Forelimb muscle (tissue), 1 donor: ENCODE measurements around the gene PPEF2. TPM values are rescaled to one million over a fixed set of nuclear protein-coding genes. Genes with fewer than 3 reads are reported as not detected.

Source experiments
- DNase-seq: peaks from one replicate; pipeline ENCODE4 v3.0.0-alpha.2; 2013; ENCODE audit warnings: low read depth
- polyA plus RNA-seq: library from polyadenylated mRNA; unstranded; fragments of 120-200 nt; gene quantifications from one replicate; pipeline ENCODE4 v1.2.1, GENCODE V29; 2013; ENCODE audit not compliant: insufficient read length

Gene PPEF2
- polyA plus RNA-seq, 1 donor = 0.30 TPM

DNA sequence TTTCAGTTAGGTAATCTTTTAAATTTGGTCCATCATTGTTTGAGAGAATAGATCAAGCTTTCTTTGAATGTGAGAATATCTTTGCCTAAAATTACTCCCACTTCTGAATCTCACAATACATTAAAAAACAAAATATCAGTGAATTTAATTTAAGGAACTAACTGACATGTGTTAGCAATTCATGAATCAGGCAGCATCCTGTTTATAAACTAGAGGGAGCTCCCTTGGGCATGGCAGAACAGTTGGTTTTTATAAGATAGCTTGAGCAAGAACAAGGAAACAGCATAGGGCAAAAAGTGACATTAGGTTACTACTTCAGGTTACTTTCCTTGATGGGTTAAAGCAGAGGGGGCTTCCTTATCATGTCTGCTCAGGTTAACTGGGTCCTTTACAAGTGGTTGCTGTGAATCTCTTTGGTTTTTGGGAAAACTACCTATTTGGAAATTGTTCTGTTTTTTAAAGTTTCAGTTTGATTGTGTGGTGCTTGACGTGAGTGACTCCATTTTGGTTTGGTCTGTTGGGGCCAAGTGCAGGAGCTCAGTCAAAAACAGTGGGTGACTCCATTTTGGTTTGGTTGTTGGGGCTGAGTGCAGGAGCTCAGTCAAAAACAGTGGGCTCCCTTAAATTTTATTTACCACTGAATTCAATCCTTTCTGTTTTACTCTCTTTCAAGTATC is 68.0 kb downstream of the PPEF2 start:
- DNase-seq = no peak

DNA sequence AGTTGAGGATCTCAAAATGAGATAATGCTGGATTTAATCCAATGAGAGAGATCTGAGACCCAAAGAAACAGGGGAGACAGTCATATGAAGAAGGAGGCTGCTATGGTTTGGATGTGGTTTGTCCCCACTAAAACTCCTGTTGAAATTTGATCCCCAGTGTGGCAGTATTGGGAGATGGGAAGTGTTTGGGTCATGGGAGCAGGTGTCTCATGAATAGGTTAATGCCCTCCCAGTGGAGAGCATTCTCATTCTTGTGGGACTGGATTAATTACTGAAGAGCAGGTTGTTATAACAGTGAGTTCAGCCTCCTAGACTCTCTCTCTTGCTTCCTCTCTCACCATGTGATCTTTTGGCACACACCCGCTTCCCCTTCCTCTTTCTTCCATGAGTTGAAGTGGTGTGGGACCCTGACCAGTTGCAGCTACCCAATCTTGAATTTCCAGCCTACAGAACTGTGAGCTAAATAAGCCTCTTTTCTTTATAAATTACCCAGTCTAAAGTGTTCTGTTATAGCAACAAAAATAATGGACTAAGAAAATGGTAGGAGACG is 70.3 kb downstream of the PPEF2 start:
- DNase-seq = no peak

DNA sequence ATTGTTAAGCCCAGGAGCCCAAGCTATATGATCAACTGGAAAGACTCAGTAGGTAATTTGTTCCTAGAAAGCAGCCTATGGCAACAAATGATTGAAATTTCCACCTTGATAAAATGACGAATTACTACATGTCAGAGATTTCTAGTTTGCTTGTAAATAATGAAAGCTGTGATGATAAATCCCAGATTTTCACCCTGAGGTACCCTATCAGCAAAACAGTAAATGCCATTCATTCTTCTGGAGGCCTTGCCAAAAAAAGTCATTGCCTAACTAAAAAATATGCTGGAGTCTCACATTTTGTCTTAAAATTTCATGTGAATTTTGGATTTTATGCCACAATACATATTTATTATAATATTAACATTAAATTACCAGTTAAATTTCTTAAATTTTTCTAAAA is 71.3 kb downstream of the PPEF2 start:
- DNase-seq = no peak

DNA sequence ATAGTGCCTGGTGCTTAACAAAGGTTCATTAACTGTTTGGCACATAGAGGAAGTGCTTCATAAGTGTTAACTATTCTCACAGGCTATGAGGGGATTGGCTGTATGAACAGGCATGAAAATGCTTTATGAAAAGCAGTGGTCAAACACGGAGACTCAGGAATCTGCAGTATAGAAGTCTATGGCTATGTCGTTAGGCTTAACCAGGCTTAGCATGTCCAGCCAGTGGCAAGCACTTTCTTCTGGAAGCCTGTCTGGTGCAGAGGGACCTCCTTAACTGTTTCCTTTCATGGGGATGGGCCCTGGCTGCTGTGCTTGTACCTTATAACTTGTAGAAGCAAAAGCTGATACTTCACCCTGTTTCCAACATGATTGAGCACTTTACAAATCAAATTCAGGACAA is 78.4 kb downstream of the PPEF2 start:
- no peak for DNase-seq

DNA sequence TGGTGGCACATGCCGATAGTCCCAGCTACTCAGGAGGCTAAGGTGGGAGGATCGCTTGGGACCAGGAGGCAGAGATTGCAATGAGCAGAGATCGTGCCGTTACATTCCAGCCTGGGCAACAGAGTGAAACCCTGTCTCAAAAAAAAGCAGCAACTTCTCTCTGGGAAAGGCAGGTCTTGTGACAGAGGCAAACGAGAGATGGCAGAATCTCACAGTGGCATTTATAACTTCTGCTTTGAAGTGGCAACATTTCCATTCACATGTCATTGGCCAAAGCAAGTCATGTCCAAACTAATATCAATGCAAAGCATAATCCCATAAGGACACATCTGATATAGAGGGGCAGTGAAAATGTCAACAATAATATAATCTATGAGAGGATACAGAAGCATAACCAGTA is 79.8 kb downstream of the PPEF2 start:
- DNase-seq = no peak

DNA sequence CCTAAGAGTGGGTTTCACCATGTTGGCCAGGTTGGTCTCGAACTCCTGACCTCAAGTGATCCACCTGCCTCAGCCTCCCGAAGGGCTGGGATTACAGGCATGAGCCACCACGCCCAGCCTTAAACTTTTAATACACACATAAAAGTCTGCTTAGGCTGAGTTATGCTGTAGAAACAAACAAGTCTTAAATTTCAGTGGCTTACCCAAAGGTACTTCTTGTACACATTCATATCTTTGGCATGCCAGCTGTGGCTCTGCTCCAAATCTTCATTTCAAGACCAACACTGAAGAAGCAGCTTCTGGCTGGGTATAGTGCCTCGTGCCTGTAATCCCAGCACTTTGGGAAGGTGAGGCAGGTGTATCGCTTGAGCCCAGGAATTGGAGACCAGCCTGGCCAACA is 80.3 kb downstream of the PPEF2 start:
- no peak for DNase-seq

DNA sequence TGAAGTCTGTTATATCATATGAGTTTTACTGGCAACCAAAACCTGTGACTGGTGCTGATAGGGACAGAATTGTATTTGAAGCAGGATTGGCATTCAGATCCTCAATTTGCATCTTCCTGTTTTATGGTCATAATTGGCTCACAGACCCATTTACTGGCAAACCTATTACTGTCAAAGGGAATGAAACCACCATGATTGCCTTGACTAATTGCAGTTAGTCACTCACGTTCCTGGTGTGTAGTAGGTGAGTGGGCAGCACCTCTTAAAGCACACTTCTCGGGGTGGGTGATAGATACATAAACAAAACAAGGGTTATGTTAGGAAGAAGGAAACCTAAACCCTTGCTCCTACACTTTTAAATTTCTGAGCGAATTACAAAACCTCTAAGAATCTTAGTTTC is 81.0 kb downstream of the PPEF2 start:
- no peak for DNase-seq

DNA sequence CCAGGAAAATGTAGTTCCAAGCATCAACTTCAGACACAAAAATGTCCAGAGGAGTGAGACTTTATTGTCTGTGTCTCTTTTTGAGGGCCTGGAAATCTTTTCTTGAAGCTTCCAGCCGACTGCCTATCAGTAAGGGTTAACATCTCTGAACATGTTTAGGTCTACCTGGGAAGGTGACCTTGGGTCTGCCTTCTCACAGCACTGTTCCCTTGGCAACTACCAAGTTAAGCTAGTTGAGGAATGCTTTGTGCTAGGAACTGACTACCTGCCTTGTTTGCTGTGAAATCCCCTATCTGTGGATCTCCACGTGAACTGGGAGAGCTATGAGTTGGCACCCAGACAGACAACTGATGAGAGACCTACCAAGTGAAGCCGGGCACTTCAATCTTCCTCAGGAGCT is 81.6 kb downstream of the PPEF2 start:
- DNase-seq = no peak

DNA sequence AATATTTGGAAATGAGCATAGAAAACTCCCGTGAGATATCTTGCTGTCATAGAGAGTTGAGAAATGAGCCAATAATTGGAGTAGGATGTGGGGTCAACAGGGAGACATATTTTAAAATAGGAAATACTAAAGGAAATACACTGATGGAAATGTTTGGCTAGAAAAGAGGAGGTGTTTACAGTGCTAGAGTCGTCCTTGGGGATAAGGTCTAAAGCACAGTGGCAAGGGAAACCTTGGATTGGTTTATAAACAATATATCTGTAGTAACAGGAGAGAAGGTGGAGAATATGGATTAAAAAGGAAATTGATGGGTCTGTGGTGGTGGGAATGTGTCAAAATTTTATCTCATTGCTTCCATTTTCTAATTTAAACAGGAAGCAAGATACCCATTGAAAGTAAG is 82.1 kb downstream of the PPEF2 start:
- DNase-seq = no peak

DNA sequence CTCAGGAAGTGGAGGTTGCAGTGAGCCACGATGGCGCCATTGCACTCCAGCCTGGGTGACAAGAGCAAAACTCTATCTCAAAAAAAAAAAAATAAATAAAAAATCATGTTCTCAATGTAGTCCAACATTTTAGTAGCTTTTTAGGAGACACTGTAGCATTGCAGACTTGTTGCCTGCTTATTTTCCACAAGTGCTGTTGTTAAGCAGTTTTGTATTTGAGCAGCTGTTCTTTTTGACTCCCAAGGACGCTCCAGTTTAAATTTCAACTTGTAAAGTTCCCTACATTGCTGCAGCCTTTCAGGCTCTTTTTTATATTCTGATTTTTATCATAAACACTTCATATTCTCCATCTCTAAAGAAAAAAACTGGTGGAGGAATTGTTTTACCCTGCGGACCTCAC is 83.1 kb downstream of the PPEF2 start:
- no peak for DNase-seq

DNA sequence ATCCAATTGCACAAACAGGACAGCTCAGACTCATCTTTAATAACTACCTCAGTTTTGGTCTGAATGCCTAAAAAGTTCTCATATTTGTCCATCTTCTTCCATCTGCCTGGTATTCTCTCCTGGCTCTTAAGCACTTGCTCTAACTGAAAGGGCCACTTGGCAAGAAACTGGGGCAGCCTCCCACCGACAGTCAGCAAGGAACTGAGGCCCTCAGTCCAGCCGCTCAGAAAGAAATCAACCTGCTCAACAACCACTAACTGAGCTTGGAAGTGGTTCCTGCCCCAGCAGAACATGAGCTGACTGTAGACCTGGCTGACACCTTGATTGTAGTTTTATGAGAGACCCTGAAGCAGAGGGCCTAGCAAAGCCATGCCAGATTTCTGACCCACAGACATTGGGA is 84.4 kb downstream of the PPEF2 start:
- DNase-seq = no peak

Other genes with a start within 250 kb of the PPEF2 start
- 152 TPM for gene G3BP2, start 229.0 kb downstream of the PPEF2 start, polyA plus RNA-seq
- 236 TPM for gene USO1, start 177.9 kb downstream of the PPEF2 start, polyA plus RNA-seq
- gene NAAA, start 38.6 kb upstream of the PPEF2 start, polyA plus RNA-seq = 15.8 TPM
- 25.6 TPM for gene SDAD1, start 88.5 kb upstream of the PPEF2 start, polyA plus RNA-seq
- gene CXCL9, start 105.1 kb upstream of the PPEF2 start, polyA plus RNA-seq = 0.05 TPM
- 0.23 TPM for gene CXCL10, start 121.0 kb upstream of the PPEF2 start, polyA plus RNA-seq
- not detected for gene CXCL11, start 133.6 kb upstream of the PPEF2 start, polyA plus RNA-seq
- 38.3 TPM for gene ART3, start 172.3 kb upstream of the PPEF2 start, polyA plus RNA-seq
- gene NUP54, start 245.9 kb upstream of the PPEF2 start, polyA plus RNA-seq = 39.1 TPM